ENCODE results near the gene ENKD1.
A peak's percentile ranks its signal among the peaks of the same experiment; 100 is the strongest.

ENKD1 gene

DNA sequence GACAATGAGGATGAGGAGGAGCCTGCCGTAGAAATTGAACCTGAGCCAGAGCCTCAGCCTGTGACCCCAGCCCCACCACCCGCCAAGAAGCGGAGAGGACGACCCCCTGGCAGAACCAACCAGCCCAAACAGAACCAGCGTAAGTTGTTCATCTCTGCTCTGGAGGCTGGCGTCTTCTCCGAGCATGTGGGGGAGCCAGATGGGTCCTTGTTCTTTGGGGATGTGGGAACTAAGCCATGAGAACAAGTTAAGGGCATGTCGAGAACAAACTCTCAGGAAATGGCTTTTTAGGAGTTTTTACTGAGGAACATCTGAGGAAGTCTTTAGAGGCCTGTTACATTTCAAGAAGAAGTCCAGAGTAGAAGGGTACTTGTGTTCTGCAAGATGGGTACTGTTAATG lies 29.8 kb downstream of the ENKD1 start:
- no peak overlapping the region for H3K4me3 ChIP-seq (ENCODE audit: low read depth, low read length)
- TF ChIP-seq, protein P1, sequence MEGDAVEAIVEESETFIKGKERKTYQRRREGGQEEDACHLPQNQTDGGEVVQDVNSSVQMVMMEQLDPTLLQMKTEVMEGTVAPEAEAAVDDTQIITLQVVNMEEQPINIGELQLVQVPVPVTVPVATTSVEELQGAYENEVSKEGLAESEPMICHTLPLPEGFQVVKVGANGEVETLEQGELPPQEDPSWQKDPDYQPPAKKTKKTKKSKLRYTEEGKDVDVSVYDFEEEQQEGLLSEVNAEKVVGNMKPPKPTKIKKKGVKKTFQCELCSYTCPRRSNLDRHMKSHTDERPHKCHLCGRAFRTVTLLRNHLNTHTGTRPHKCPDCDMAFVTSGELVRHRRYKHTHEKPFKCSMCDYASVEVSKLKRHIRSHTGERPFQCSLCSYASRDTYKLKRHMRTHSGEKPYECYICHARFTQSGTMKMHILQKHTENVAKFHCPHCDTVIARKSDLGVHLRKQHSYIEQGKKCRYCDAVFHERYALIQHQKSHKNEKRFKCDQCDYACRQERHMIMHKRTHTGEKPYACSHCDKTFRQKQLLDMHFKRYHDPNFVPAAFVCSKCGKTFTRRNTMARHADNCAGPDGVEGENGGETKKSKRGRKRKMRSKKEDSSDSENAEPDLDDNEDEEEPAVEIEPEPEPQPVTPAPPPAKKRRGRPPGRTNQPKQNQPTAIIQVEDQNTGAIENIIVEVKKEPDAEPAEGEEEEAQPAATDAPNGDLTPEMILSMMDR (IDR thresholded peaks at IDR 0.05; ENCODE audit: low read depth, low read length): no peak
- in situ Hi-C loops (cut with HindIII; ENCODE audit: low sequenced_read_pairs): no loop called here
- DNase-seq (ENCODE audit: low read depth, low spot score): no peak

DNA sequence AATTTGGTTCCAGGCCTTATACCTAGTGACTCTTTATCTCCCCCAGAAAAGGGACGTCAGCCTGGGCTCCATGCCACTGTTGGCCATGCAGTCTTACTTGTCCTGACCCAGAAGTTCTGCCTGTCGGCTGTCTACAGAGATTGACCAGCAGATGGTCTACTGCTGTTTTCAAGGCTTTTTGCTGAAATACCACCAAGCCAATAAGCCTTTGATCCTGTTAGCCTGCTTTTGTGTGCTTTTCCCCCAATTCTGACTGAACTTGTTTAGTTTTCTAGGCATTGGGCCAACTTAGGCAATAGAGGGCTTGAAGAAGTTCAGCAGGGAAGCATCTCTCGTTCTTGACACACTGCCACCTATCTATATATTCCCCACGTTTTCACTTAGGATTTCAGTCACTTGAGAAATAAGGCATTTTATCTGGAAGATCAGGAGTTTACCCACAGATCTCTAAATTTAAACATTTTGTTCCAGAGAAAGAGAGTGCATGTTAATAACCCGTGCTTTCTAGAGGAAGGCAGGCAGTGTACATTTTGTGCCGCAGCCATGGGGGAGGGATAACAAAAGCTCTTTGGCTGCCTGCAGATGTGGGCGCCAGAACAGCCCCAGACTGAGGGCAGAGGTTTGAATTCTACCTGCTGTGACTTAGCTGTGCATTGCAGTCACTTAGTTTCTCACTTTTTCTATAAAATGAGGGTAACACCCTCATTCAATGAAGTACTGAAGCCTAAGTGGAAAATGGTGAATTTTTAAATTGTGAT lies 34.0 kb downstream of the ENKD1 start:
- TF ChIP-seq, protein P1 (IDR thresholded peaks at IDR 0.05; ENCODE audit: low read depth, low read length): no peak
- H3K4me3 ChIP-seq (ENCODE audit: low read depth, low read length): no peak overlapping the region
- in situ Hi-C loops (cut with HindIII; ENCODE audit: low sequenced_read_pairs): no loop called here
- DNase-seq (ENCODE audit: low read depth, low spot score): peak; percentile 52

DNA sequence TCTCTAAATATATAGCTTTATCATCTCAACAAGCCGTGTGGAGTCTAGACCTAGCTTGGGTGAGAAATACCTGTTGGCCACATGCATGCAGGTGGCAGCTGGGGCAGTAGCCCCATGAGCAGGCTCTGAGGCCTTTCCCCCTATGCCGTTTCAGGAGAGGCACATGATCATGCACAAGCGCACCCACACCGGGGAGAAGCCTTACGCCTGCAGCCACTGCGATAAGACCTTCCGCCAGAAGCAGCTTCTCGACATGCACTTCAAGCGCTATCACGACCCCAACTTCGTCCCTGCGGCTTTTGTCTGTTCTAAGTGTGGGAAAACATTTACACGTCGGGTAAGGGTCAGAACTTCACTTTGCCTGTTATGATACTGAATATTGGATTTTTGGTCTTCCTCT lies 38.3 kb downstream of the ENKD1 start:
- DNase-seq (ENCODE audit: low read depth, low spot score): no peak
- TF ChIP-seq, protein P1 (IDR thresholded peaks at IDR 0.05; ENCODE audit: low read depth, low read length): no peak
- H3K4me3 ChIP-seq (ENCODE audit: low read depth, low read length): no peak overlapping the region
- in situ Hi-C loops (cut with HindIII; ENCODE audit: low sequenced_read_pairs): no loop called here

DNA sequence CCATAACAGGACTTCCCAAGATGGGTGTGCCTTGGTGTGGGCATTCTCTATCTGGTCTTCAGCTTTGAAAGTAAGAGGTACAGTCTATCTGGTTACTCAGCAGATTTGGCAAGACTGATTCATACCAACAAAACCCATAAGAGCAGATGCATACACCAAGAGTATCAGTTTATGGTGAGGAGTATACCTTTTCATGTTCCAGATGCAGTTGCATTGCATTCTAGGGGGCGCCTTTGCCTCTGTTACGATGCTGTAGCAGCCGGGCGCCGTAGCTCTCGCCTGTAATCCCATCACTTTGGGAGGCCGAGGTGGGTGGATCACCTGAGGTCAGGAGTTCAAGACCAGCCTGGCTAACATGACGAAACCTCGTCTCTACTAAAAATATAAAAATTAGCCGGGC lies 52.7 kb downstream of the ENKD1 start:
- no peak for DNase-seq (ENCODE audit: low read depth, low spot score)
- H3K4me3 ChIP-seq (ENCODE audit: low read depth, low read length): no peak overlapping the region
- TF ChIP-seq, protein P1 (IDR thresholded peaks at IDR 0.05; ENCODE audit: low read depth, low read length): peak; percentile 22
- in situ Hi-C loops (cut with HindIII; ENCODE audit: low sequenced_read_pairs): no loop called here

Data from astrocyte of the spinal cord (primary cell).